ENCODE data around the gene RALGDS.
"Not testable (repeated sequence)": the region's sequence is repeated elsewhere in the genome, so short reads cannot be mapped to it uniquely, and the experiment has no call there.

Gene RALGDS

DNA sequence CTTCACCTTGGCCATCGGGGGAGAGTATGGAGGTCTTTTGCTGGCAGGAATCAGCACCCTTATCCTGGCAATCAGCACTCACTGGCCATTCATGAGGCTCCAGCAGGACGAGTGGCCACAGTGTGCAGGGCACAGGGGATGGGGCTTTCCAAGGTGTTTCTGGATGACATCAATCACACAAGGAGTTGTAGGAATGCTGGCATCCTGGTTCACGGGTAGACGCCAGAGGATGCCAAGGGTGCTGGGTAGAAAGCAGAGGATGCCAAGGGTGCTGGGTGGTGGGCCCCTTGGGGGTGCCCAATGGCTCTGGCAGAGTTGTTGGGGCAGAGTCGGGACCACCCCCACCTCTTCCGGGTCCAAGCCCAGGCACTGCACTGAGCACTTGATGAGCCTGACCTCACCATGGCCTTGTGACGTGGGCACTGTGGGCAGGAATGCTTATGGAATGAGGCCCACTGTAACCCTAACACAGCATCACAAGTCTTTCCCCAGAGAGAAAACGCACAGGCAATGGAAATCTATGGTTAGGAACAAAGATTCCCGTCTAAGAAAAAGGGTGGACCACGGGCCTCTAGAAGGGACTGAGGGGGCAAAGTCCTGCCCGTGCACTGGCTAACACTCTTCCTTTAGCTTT is 30.2 kb downstream of the RALGDS start:
- no peak for DNase-seq

DNA sequence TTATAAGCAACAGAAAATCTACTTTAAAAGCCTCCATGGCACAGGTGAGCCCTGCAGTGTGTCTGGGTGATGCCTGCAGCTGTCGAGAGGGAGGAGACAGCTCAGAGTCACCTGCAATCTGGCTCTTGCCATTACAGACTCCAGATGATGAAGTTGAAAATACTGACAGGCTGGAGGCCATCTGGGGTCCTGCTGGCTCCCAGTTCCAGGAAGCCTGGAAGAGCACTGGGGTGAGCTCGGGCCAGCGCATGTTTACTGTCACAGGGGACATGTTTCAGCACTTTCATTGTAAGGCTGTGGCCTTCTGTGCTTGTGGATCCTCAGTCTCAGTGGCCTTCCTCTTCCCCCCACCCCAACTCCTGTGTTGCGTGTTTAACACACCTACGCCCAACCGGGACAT is 30.9 kb downstream of the RALGDS start:
- no peak for DNase-seq

DNA sequence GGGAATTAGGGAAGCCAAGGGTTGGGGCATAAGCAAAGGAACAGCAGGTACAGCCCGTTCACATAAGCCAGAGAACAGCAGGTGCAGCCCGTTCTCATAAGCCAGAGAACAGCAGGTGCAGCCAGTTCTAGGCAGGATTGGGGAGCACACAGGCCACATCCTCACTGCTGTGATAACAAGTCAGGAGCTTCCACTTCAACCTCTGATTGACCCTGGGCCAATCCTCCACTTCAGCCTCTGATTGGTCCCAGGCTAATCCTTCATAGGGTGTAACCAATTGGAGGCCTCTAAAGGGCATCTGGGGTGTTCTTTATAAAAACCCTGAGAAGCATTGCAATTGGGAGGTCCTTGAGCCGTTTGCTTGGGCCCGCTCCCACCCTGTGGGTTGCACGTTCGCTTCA is 31.8 kb downstream of the RALGDS start:
- DNase-seq: no peak

DNA sequence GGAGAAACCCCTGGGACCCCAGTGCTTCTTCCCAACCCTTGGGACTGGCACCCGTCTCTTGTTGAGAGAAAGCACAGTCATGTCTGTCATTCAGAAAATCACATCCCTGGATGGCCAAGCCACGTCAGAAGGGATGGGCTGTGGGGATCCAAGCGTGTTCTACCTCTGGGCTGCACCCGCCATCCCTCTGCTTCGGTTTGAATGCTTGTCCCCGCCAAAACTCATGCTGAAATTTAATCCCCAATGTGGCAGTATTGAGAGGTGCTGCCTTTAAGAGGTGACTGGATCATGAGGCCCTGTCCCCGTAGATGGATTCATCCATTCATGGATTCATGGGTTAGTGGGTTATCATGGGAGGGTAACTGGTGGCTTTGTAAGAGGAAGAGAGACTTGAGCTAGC is 32.3 kb downstream of the RALGDS start:
- DNase-seq: no peak

DNA sequence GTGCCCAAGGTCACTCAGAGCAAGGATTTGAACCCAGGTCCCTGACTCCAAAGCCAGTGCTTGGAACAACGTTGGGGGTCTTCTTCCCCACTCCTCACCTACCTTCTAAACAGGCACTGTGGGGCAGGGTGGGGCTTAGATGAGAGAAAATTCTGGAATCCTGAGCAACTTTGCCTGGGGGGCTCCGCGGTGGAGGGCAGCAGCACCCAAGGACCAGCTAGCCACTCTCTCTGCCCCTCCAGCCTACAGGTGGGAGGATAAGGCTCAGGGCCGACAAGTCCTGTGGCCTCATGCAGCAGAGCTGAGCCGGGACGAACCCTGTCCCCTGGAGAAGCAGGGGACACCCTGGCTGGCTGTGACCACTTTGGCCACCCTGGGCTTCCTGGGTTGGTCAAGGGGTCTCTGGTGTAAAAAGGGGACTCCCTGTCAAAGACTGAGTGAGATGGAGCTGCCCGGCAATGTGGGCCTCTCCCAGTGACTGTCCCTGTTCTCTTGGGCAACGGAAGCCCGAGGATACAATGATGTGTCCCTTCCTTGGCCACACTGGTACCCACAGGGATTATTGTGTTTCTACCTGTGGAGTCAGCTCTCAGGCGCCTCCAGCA is 32.8 kb downstream of the RALGDS start:
- DNase-seq: no peak

DNA sequence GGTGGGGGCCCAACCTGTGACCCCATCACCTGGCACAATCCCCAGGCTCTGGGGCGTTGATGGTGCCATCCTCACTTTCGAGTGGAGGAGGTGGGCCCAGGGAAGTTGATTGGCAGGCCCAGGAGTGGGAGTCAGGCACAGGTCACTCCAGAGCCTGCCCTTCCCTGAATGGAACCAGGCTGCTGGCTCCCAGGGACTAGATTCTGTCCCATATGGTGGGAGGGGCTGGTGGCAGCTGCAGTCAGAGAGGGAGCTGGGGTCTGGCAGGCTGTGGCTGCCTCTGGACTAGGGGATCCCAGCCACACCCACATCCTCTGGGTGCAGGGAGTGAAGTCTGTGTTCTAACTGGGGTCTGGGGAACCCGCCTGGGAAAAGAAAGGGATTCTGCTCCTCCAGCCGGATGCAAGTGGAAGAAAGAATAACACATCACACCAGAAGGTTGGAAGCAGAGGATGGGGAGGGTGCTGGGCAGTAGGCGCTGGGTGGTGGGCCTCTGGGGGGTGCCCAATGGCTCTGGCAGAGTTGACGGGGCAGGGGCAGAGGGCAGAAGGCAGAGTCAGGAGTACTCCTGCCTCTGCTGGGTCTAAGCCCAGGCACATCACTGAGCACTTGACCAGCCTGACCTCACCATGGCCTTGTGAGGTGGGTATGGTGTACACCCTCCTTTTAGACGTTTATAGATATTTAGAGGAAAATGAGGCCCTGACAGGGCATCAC is 33.5 kb downstream of the RALGDS start:
- no peak for DNase-seq

DNA sequence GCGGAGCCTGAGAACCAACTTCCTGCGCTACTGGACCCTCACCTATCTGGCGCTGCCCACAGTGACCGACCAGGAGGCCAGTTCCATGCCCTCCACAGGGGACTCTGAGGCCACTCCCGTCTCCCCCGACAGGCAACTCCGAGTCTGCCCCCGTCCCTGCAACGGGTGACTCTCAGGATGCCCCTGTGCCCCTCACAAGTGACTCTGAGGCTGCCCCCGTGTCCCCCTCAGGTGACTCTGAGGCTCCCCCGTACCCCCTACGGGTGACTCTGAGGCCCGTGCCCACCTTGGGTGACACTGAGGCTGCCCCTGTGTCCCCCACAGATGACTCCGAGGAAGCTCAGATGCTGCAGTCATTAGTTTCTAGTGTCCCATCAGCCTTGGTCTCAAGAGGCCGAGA is 34.1 kb downstream of the RALGDS start:
- no peak for DNase-seq

DNA sequence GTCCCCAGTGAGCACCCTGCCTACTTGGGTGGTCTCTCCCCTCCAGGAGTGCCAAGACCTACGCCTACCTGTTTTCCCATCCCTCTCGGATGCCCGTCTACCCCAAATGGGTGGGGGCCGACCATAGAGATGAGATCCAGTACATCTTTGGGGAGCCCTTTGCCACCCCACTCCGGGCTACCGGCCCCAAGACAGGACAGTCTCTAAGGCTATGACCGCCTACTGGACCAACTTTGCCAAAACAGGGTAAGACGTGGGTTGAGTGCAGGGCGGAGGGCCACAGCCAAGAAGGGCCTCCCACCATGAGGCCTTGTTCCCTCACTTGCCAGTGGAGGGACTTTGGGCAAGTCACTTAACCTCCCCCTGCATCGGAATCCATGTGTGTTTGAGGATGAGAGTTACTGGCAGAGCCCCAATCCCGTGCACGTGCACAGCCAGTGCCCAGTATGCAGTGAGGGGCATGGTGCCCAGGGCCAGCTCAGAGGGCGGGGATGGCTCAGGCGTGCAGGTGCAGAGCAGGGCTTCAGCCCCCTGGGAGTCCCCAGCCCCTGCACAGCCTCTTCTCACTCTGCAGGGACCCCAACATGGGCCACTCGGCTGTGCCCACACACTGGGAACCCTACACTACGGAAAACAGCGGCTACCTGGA is 34.7 kb downstream of the RALGDS start:
- not testable (repeated sequence) for DNase-seq

DNA sequence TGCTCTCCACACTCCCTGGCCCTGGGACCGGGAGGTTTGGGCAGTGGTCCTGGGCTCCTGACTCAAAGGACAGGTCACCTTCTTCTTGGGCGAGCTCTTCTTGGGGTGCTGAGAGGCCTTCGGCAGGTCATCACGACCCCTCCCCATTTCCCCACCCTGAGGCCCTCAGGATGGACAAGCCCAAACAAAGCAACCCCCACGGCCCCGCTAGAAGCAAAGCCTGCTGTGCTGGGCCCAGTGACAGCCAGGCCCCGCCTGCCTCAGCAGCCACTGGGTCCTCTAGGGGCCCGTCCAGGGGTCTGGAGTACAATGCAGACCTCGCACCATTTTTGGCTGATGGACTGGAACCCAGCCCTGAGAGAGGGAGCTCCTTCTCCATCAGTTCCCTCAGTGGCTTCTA is 37.4 kb downstream of the RALGDS start:
- not testable (repeated sequence) for DNase-seq

DNA sequence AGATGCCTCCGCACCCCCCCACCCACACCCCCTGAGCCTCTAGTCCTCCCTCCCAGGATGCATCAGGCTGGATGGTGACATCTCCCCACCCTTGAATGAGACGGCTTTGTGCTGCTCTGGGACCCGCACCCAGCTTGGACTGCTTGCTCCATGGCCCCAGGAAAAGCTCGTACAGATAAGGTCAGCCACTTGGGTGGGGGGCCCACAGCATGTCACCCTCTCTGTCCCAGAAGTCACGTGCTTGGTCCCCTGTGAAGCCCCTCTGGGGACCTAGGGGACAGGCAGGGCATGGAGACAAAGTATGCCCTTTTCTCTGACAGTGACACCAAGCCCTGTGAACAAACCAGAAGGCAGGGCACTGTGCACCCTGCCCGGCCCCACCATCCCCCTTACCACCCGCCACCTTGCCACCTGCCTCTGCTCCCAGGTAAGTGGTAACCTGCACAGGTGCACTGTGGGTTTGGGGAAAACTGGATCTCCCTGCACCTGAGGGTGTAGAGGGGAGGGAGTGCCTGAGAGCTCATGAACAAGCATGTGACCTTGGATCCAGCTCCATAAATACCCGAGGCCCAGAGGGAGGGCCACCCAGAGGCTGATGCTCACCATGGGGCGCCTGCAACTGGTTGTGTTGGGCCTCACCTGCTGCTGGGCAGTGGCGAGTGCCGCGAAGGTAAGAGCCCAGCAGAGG is 38.9 kb downstream of the RALGDS start:
- not testable (repeated sequence) for DNase-seq

DNA sequence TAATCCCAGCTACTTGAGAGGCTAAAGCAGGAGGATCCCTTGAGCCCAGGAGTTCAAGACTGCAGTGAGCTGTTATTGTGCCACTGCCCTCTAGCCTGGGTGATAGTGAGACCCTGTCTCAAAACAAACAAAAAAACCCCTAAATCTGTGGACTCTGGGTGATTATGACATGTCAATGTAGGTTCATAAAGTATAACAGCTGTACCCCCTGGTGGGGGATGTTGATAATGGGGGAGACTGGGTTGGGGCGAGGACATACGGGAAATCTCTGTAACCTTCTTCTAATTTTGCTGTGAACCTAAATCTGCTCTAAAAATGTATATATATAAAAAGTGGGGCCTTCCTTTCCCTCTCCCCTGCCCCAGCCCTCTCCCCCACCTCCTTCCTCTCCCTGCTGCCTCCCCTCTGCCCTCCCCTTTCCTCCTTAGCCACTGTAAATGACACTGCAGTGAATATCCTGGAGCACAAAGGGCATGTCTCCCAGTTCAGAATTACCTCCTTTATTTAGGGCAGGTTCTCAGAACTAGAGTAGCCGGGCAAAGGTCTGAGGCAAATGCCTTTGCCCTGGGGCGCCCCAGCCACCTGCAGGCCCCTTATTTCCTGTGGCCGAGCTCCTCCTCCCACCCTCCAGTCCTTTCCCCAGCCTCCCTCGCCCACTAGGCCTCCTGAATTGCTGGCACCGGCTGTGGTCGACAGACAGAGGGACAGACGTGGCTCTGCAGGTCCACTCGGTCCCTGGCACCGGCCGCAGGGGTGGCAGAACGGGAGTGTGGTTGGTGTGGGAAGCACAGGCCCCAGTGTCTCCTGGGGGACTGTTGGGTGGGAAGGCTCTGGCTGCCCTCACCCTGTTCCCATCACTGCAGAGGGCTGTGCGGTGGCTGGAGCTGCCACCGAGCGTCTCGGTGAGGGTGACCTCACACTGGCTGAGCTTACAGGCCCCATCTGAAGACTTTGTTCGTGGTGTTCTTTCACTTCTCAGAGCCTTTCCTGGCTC is 40.0 kb downstream of the RALGDS start:
- DNase-seq: not testable (repeated sequence)

DNA sequence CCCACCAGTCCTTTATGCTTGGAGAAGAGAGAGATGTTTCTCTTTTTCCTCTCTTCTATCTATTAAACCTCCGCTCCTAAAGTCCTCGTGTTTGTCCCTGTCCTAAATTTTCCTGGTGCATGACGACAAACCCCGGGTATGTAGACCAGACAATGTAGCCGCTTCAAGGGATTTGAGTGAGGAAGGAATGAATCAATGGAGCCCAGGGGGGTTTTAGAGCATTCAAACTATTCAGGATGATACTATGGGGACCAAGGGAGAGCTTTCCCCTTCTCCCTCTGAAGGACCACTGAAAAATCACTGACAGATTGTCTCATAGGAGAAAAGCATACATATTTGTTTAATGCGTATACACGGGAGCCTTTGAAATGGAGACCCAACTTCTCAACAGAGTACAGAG is 40.9 kb downstream of the RALGDS start:
- DNase-seq: no peak

DNA sequence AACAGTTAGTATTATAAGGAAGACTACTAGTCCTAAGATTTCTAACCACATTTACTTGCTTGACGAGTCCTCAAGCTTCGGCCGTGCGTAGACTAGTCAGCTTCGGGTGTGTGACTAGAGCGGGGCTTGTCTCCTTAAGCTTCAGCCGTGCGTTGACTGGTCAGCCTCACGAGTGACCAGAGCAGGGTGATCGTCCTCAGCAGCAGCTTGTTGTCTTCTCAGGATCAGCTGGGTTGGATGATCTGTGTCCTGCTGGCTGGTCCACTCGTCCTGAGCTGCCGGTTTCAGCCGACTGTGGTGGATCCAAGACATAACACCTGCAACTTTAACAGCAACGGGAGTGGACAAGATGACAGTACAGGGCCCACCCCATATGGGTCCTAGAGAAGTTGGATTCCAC is 42.6 kb downstream of the RALGDS start:
- DNase-seq: no peak

DNA sequence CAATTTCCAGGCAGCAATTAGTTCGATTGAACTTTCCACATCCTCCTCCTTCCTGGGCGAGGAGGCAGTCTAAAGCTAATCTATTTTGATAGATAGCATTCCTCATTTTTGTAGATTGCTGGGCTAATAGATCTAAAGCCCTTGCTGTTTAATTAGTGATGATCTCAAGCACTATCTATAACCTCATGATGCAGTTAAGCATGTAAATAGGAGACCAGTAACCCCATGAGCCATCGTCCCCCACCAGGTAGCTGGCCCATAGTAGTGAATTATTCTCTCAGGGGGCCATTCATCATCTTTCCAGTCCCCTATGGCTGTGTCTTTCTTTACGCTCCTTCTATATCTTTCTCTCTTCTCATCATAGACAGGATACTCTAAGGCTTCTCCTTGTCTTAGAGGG is 44.3 kb downstream of the RALGDS start:
- no peak for DNase-seq

DNA sequence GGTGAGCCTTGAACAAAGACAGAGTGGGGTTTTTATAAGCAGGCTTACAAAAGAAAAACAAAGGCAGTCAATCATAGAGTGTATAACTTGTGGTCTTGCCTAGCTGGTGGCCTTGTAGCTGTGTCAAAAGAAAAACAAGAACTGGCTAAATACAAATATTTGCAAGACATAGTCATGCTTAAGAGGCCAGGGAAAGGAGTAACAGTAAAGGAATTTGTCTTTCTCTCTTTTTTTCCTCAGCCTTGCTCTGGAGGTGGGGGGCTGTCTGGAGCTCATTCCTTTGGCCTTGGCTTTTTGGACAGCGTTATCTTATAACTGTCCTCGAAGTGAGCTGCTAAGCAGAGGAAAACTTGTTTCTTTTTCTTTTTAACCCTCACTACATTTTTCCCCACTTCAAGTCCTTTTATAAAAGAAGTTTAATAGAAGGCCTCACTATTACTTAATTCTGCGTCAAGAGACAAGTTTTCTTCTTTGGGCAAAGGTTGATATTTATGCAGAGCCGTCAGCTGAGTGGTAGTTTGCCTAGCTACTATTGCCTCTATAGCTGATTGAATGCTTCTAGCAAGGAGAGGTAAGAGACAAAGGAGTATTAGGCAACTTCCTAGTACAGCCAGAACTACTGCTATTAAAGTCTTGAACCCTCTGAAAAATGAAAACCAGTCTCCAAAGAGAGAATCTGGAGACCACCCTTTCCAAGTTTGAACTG is 45.0 kb downstream of the RALGDS start:
- no peak for DNase-seq

DNA sequence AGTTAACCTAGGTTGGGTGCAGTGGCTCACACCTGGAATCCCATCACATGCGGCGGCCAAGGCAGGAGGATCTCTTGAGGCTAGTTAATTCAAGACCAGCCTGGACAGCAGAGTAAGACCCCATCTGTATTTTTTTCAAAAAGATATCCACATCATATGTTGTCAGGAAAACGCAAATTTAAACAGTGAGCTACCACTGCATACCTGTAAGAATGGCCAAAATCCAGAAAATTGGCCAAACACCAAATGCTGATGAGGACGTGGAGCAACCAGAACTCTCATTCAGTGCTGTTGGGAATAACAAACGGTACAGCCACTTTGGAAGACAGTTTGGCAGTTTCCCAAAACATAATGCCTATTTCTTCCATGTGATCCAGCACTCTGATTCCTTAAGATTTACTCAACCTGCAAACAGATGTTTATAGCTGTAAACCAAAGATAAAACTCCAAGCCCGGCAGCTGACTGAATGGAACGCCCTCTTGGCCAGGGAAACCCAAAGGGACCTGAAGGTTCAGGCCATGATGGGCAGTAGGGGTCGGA is 46.9 kb downstream of the RALGDS start:
- DNase-seq: no peak

DNA sequence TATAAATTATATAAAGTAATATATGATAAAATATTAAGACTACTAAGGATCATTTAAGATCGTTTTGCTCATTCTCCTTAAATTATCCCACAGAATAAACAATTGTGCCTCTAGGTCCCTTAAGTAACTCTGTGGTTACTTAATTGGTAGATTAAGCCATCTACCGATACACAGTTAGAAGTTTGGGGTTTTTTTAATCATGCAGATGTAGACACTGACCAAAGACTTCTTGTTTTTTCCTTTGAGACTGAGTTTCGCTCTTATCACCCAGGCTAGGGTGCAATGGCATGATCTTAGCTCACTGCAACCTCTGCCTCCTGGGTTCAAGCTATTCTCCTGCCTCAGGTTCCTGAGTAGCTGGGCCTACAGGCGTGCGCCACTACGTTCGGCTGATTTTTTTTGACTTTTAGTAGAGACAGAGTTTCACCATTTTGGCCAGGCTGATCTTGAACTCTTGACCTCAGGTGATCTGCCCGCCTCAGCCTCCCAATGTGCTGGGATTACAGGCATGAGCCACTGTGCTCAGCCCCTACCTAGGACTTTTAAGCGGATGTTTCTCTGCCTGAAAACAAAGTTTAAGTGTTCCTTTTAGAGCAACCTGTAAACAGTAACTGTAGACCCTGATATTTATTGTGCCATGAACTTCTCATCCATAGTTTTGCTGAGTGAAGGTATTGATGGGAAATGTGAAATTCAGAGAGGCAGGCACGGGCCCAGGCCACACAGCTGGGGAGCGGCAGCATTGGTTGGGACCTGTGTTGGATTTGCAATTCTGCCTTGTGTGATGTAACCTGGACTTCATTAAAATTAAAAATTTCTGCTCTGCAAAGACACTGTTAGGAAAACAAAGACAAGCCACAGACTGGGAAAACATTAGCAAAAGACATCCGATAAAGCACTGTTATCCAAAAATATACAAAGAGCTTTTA is 47.7 kb downstream of the RALGDS start:
- no peak for DNase-seq

DNA sequence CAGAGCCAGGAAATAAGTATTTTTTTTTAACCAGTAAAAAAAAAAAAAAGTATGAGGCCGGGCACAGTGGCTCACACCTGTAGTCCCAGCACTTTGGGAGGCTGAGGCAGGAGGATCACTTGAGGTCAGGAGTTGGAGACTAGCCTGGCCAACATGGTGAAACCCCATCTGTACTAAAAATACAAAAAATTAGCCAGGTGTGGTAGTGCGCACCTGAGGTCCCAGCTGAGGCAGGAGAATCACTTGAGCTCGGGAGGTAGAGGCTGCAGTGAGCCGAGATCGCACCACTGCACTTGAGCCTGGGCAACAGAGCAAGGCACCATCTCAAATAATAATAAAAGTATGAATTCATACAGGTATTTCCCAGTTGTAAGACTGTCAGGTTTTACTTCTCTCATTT is 48.8 kb downstream of the RALGDS start:
- DNase-seq: not testable (repeated sequence)

Measured in hypothalamus (tissue), 51 donors.